Loucy (cell line): ENCODE results near the gene TBC1D3B.

Experiments
- H2AFZ ChIP-seq: fragments of 200-600 bp; sonication (generic); 2 replicates; pipeline ENCODE4 v1.6.0; 2016; ENCODE audit warnings: antibody characterized with exemption, mild to moderate bottlenecking, low read length, moderate library complexity
- H3F3A ChIP-seq: fragments of 200-600 bp; 2 replicates; pipeline ENCODE4 v1.6.0; 2016; ENCODE audit warnings: antibody characterized with exemption, low read depth, mild to moderate bottlenecking
- H3K27me3 ChIP-seq: fragments of 200-600 bp; sonication (generic); 2 replicates; pipeline ENCODE4 v1.6.1; 2014; ENCODE audit warnings: low read length, mild to moderate bottlenecking; ENCODE audit not compliant: insufficient read depth, poor library complexity, severe bottlenecking
- H3K36me3 ChIP-seq: fragments of 200-600 bp; sonication (generic); 2 replicates; pipeline ENCODE4 v1.6.1; 2016; ENCODE audit warnings: low read length; ENCODE audit not compliant: insufficient read depth
- H3K4me1 ChIP-seq: fragments of 200-600 bp; sonication (generic); 2 replicates; pipeline ENCODE4 v1.5.1; 2014; ENCODE audit warnings: low read length, mild to moderate bottlenecking; ENCODE audit not compliant: insufficient read depth, poor library complexity, severe bottlenecking
- H3K4me2 ChIP-seq: fragments of 200-600 bp; sonication (generic); 2 replicates; pipeline ENCODE4 v1.6.0; 2014; ENCODE audit warnings: antibody characterized with exemption, low read length, low read depth, mild to moderate bottlenecking; ENCODE audit not compliant: poor library complexity, severe bottlenecking
- H3K4me3 ChIP-seq: fragments of 200-600 bp; sonication (generic); 2 replicates; pipeline ENCODE4 v1.5.1; 2014; ENCODE audit warnings: low read length, mild to moderate bottlenecking, mixed read lengths; ENCODE audit not compliant: poor library complexity, severe bottlenecking
- H3K79me2 ChIP-seq: fragments of 200-600 bp; sonication (generic); 2 replicates; pipeline ENCODE4 v1.6.1; 2014; ENCODE audit warnings: low read length; ENCODE audit not compliant: insufficient read depth
- H3K9ac ChIP-seq: fragments of 200-600 bp; sonication (generic); 2 replicates; pipeline ENCODE4 v1.6.0; 2014; ENCODE audit warnings: mild to moderate bottlenecking, low read depth, low read length, moderate library complexity; ENCODE audit not compliant: poor library complexity, severe bottlenecking
- H3K9me2 ChIP-seq: fragments of 200-600 bp; sonication (generic); replicated peaks from 2 replicates; pipeline ENCODE4 v1.6.1; 2016; ENCODE audit warnings: low read depth, low read length, mixed read lengths
- H3K9me3 ChIP-seq: fragments of 200-600 bp; sonication (generic); 2 replicates; pipeline ENCODE4 v1.6.1; 2014; ENCODE audit warnings: mild to moderate bottlenecking, antibody characterized with exemption, low read length, low read depth; ENCODE audit not compliant: insufficient read depth
- H4K20me1 ChIP-seq: fragments of 200-600 bp; sonication (generic); 2 replicates; pipeline ENCODE4 v1.6.0; 2014; ENCODE audit warnings: antibody characterized with exemption, low read length, mild to moderate bottlenecking; ENCODE audit not compliant: insufficient read depth, poor library complexity, severe bottlenecking
- CTCF ChIP-seq: fragments of 200-600 bp; sonication (generic); conservative IDR thresholded peaks from 2 replicates; pipeline ENCODE4 v1.5.1; 2014; ENCODE audit warnings: mild to moderate bottlenecking, antibody characterized with exemption, low read length
- EZH2phosphoT487 ChIP-seq: fragments of 200-600 bp; IDR thresholded peaks from 2 replicates; pipeline ENCODE4 v1.6.1; 2018; ENCODE audit warnings: antibody characterized with exemption, mild to moderate bottlenecking, moderate library complexity, borderline replicate concordance

TBC1D3B gene

DNA sequence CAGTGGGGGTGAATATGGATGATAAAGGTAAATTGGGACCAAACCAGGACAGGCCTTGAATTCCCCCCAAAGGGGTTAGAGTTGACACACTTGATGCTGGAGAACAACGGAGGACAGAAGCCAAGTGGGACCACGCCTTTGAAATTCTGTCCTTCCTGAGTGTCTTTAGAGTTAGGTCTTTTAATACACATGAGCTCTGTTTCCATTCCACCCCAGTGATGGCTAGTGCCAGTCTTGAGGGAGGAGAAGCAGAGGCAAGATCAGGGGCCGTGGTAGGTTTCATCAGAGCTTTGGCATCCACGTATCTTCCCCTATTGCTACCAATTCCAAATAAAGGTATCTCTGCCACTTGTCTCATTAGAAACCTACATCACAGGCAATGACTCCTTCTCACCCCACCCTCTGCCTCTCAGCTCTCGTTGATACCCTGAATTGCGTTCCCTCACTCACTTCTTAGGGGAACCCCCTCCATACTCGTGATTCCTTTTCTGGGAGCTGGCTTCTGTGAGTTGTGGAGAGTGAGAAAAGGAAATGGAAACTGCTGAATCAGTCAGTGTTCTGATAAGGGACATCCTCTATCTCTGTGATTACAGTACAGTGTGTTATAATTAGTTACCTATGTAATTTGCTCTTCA is 22.5 kb upstream of the TBC1D3B start:
- H3K4me1 ChIP-seq: peaks cover 30% of the 10 kb centered on the region
- no peak overlapping the region for H3K9ac ChIP-seq
- TF ChIP-seq CTCF: no peak
- no peak for TF ChIP-seq EZH2phosphoT487
- 0 out of 2 replicates have a peak, but pooled peaks cover 3% of the 10 kb centered on the region for H3F3A ChIP-seq
- H3K36me3 ChIP-seq: no peaks in the 10 kb centered on the region
- H3K27me3 ChIP-seq: no peaks in the 10 kb centered on the region
- H3K9me2 ChIP-seq: no peaks in the 10 kb centered on the region
- H3K79me2 ChIP-seq: no peaks in the 10 kb centered on the region
- no peaks in the 10 kb centered on the region for H4K20me1 ChIP-seq
- H3K9me3 ChIP-seq: no peaks in the 10 kb centered on the region
- H3K4me3 ChIP-seq: no peak overlapping the region
- H2AFZ ChIP-seq: no peak overlapping the region
- H3K4me2 ChIP-seq: no peak overlapping the region

- Histone ChIP-seq H3K9me3 (no peaks in the 10 kb centered on the region), H3K79me2 (no peaks in the 10 kb centered on the region), H4K20me1 (no peaks in the 10 kb centered on the region), H3K4me1 (peaks cover 22% of the 10 kb centered on the region), H3K36me3 (no peaks in the 10 kb centered on the region), H3K27me3 (no peaks in the 10 kb centered on the region), H3K9ac (no peak overlapping the region), H2AFZ (no peak overlapping the region), H3F3A (0 out of 2 replicates have a peak, but pooled peaks cover 3% of the 10 kb centered on the region), H3K9me2 (no peaks in the 10 kb centered on the region), H3K4me2 (no peak overlapping the region), H3K4me3 (no peak overlapping the region)
- no peak for TF ChIP-seq CTCF
- TF ChIP-seq EZH2phosphoT487: no peak
Observed at GRCh38 chr17:36197387-36197703, 20.9 kb upstream of the TBC1D3B start.

- Histone ChIP-seq H3F3A (no peaks in the 10 kb centered on the region), H3K9me2 (no peaks in the 10 kb centered on the region), H3K4me1 (peaks cover 20% of the 10 kb centered on the region), H3K4me2 (no peak overlapping the region), H3K9ac (no peak overlapping the region), H3K36me3 (no peaks in the 10 kb centered on the region), H3K9me3 (no peaks in the 10 kb centered on the region), H4K20me1 (no peaks in the 10 kb centered on the region), H3K4me3 (no peak overlapping the region), H2AFZ (no peak overlapping the region), H3K27me3 (no peaks in the 10 kb centered on the region), H3K79me2 (no peaks in the 10 kb centered on the region)
- TF ChIP-seq EZH2phosphoT487 (no peak), CTCF (no peak)
Observed at GRCh38 chr17:36196131-36196486, 19.7 kb upstream of the TBC1D3B start.
